PC-3 (cell line): ENCODE data around the gene LUC7L3. TPM values are rescaled to one million over a fixed set of nuclear protein-coding genes. Genes with fewer than 3 reads are reported as not detected.

Source experiments
- ATAC-seq: fragments of 200-7000 bp; cut with Tn5 transposase; 2 replicates; pipeline ENCODE4 v1.9.1; 2020; ENCODE audit warnings: mild to moderate bottlenecking, moderate library complexity
- Bru-seq: library from RNA; stranded (reverse); fragments of 400-500 nt; gene quantifications from one replicate; lab custom pipeline; 2021; lab: Mats Ljungman, UMichigan
- BruChase-seq, 2 experiments: library from RNA; stranded (reverse); fragments of 400-500 nt; gene quantifications; one replicate each; lab custom pipeline; 2021; lab: Mats Ljungman, UMichigan
- BruUV-seq: library from RNA; stranded (reverse); fragments of 400-500 nt; replicated peaks from 2 replicates; lab custom pipeline; 2021; lab: Mats Ljungman, UMichigan
- CTCF ChIA-PET: fragments of 300-600 bp; sonication (Branson Sonifier 250); formaldehyde crosslinking; loops from one replicate; lab custom pipeline; 2022; ENCODE audit warnings: antibody characterized with exemption; lab: Charles Lee
- POLR2A ChIA-PET: fragments of 300-600 bp; sonication (Branson Sonifier 250); formaldehyde crosslinking; loops from one replicate; lab custom pipeline; 2022; ENCODE audit warnings: antibody characterized with exemption; ENCODE audit not compliant: unreplicated experiment; lab: Charles Lee
- DNase-seq: peaks from one replicate; pipeline ENCODE4 v3.0.0-alpha.2; 2015
- H2AFZ ChIP-seq: fragments of 300-600 bp; sonication (generic); 2 replicates; pipeline ENCODE4 v1.6.0; 2016; ENCODE audit warnings: antibody characterized with exemption, low read length
- H3F3A ChIP-seq: fragments of 300-600 bp; sonication (generic); one replicate; pipeline ENCODE4 v1.6.0; 2017; ENCODE audit warnings: antibody characterized with exemption, low read length, control low read depth, mild to moderate bottlenecking; ENCODE audit not compliant: unreplicated experiment
- H3K27ac ChIP-seq: fragments of 300-600 bp; sonication (generic); 2 replicates; pipeline ENCODE4 v1.5.1; 2016; ENCODE audit warnings: mild to moderate bottlenecking, low read length
- H3K27me3 ChIP-seq: fragments of 300-600 bp; sonication (generic); 2 replicates; pipeline ENCODE4 v1.6.1; 2016; ENCODE audit warnings: low read length, mixed read lengths
- H3K36me3 ChIP-seq: fragments of 300-600 bp; sonication (generic); 2 replicates; pipeline ENCODE4 v1.6.1; 2016; ENCODE audit warnings: low read depth, mixed run types, low read length, mixed read lengths
- H3K4me1 ChIP-seq: fragments of 300-600 bp; sonication (generic); 2 replicates; pipeline ENCODE4 v1.5.1; 2016; ENCODE audit warnings: low read length; ENCODE audit not compliant: insufficient read depth
- H3K4me2 ChIP-seq: fragments of 300-600 bp; sonication (generic); 2 replicates; pipeline ENCODE4 v1.6.0; 2016; ENCODE audit warnings: low read length
- H3K4me3 ChIP-seq: fragments of 300-600 bp; sonication (generic); 2 replicates; pipeline ENCODE4 v1.5.1; 2016; ENCODE audit warnings: mild to moderate bottlenecking, low read length, mixed read lengths
- H3K79me2 ChIP-seq: fragments of 300-600 bp; sonication (generic); 2 replicates; pipeline ENCODE4 v1.6.1; 2017; ENCODE audit warnings: low read length, mixed read lengths
- H3K9ac ChIP-seq: fragments of 300-600 bp; sonication (generic); 2 replicates; pipeline ENCODE4 v1.6.0; 2016; ENCODE audit warnings: mild to moderate bottlenecking, low read length
- H3K9me2 ChIP-seq: fragments of 300-600 bp; sonication (generic); replicated peaks from 2 replicates; pipeline ENCODE4 v1.6.1; 2016; ENCODE audit warnings: mixed run types, low read length, mixed read lengths
- H3K9me3 ChIP-seq: fragments of 300-600 bp; sonication (generic); 2 replicates; pipeline ENCODE4 v1.6.1; 2016; ENCODE audit warnings: low read length, mixed read lengths
- H4K20me1 ChIP-seq: fragments of 300-600 bp; sonication (generic); 2 replicates; pipeline ENCODE4 v1.6.1; 2016; ENCODE audit warnings: low read length, mixed read lengths
- CTCF ChIP-seq: fragments of 300-600 bp; sonication (generic); conservative IDR thresholded peaks from 2 replicates; pipeline ENCODE4 v1.5.1; 2017; ENCODE audit warnings: antibody characterized with exemption, low read depth, mild to moderate bottlenecking, low read length
- EZH2 ChIP-seq: fragments of 300-600 bp; sonication (generic); IDR thresholded peaks from one replicate; pipeline ENCODE4 v1.6.1; 2017; ENCODE audit warnings: antibody characterized with exemption, mild to moderate bottlenecking, low read length; ENCODE audit not compliant: unreplicated experiment
- EZH2phosphoT487 ChIP-seq: fragments of 300-600 bp; sonication (generic); IDR thresholded peaks from 2 replicates; pipeline ENCODE4 v1.6.1; 2018; ENCODE audit warnings: mild to moderate bottlenecking, antibody characterized with exemption, low read length, borderline replicate concordance
- intact Hi-C: fragments of 100-400 bp; cut with micrococcal nuclease; formaldehyde crosslinking; loops from 2 replicates; pipeline ENCODE4 v1.9.0; 2023
- long read RNA-seq: library from polyadenylated mRNA; unstranded; transcript quantifications from one replicate; pipeline ENCODE4 v2.0.0, GENCODE V29; 2021; ENCODE audit not compliant: unreplicated experiment
- total RNA-seq: library from RNA; depleted of rRNA; stranded (reverse); fragments of >200 nt; gene quantifications from 2 replicates; pipeline ENCODE4 v1.2.3, GENCODE V29; 2014; rRNA removed

Gene LUC7L3
- total RNA-seq (43.0 and 54.3 TPM in 2 replicates), Bru-seq, nascent RNA (percentile 98 among the genes with signal in this experiment), BruChase-seq, experiment 1, labeled RNA remaining after a 6-hour chase (percentile 97 among the genes with signal in this experiment), BruChase-seq, experiment 2, labeled RNA remaining after a 2-hour chase (percentile 99 among the genes with signal in this experiment)
- long read RNA-seq, full-length matches to known transcripts = 16 of 132 reads
- long read RNA-seq, partial matches to known transcripts = 93 of 132 reads
- long read RNA-seq, other reads (novel, unspliced or antisense) = 23 of 132 reads

GRCh38 chr17:50719144-50719923, at the start of gene LUC7L3:
Gene LUC7L3, plus strand, starts transcription at chr17:50719603. Its CDS starts 130 bp downstream, at chr17:50719733.
- Histone ChIP-seq H3K9ac (peak within 1 kb of the TSS; percentile 97), H3K27me3 (no peaks in the 10 kb centered on the region), H3K9me2 (no peaks in the 10 kb centered on the region), H3K4me1 (peaks cover 25% of the 10 kb centered on the region), H3K4me3 (peak within 1 kb of the TSS; percentile 91), H3K36me3 (peaks cover 4% of the 10 kb centered on the region; the same call in 1 of the 2 replicates), H3K27ac (peak within 1 kb of the TSS; percentile 84), H4K20me1 (peaks cover 47% of the 10 kb centered on the region), H2AFZ (peak within 1 kb of the TSS; percentile 84), H3K9me3 (no peaks in the 10 kb centered on the region), H3F3A (no peaks in the 10 kb centered on the region), H3K4me2 (peak within 1 kb of the TSS; percentile 91), H3K79me2 (peaks cover 55% of the 10 kb centered on the region)
- ChIA-PET POLR2A (interaction anchor here (0.6 to 1.0 kb wide), 4 partner anchors 11 to 160 kb away, joined by 3 to 8 read pairs (median 3); no protein-coding TSS in a partner anchor), CTCF (no interaction called here)
- intact Hi-C loops = loop anchor here (1.0 kb wide), 1 partner anchor 11 kb away; no protein-coding TSS in a partner anchor
- no peak for TF ChIP-seq EZH2phosphoT487
- TF ChIP-seq CTCF = no peak
- TF ChIP-seq EZH2 = no peak
- DNase-seq = peak; percentile 98
- BruUV-seq = TSS peak; percentile 99
- peak; percentile 92 for ATAC-seq

GRCh38 chr17:50672071-50672470, 47.3 kb upstream of the LUC7L3 start:
- Histone ChIP-seq H3K9me3 (no peaks in the 10 kb centered on the region), H3K36me3 (0 out of 2 replicates have a peak, but pooled peaks cover under 1% of the 10 kb centered on the region), H3K9me2 (no peaks in the 10 kb centered on the region), H3F3A (no peaks in the 10 kb centered on the region), H3K4me3 (no peak overlapping the region), H3K4me1 (peaks cover 34% of the 10 kb centered on the region), H2AFZ (no peak overlapping the region), H3K27ac (no peak overlapping the region), H4K20me1 (no peaks in the 10 kb centered on the region), H3K79me2 (no peaks in the 10 kb centered on the region), H3K4me2 (no peak overlapping the region), H3K9ac (no peak overlapping the region), H3K27me3 (no peaks in the 10 kb centered on the region)
- intact Hi-C loops = no loop called here
- TF ChIP-seq CTCF = no peak
- no peak for TF ChIP-seq EZH2
- no peak for TF ChIP-seq EZH2phosphoT487
- BruUV-seq = no TSS peak
- DNase-seq = no peak
- ChIA-PET CTCF (interaction anchor here (1.0 kb wide), 1 partner anchor 23 kb away, joined by 3 read pairs; no protein-coding TSS in a partner anchor), POLR2A (no interaction called here)
- no peak for ATAC-seq
